ENCODE measurements around the gene RRP9. TPM values are rescaled to one million over a fixed set of nuclear protein-coding genes. Genes with fewer than 3 reads are reported as not detected.

RRP9 gene
- total RNA-seq, 1 experiment from 2014 or later, result 32.3 TPM

DNA sequence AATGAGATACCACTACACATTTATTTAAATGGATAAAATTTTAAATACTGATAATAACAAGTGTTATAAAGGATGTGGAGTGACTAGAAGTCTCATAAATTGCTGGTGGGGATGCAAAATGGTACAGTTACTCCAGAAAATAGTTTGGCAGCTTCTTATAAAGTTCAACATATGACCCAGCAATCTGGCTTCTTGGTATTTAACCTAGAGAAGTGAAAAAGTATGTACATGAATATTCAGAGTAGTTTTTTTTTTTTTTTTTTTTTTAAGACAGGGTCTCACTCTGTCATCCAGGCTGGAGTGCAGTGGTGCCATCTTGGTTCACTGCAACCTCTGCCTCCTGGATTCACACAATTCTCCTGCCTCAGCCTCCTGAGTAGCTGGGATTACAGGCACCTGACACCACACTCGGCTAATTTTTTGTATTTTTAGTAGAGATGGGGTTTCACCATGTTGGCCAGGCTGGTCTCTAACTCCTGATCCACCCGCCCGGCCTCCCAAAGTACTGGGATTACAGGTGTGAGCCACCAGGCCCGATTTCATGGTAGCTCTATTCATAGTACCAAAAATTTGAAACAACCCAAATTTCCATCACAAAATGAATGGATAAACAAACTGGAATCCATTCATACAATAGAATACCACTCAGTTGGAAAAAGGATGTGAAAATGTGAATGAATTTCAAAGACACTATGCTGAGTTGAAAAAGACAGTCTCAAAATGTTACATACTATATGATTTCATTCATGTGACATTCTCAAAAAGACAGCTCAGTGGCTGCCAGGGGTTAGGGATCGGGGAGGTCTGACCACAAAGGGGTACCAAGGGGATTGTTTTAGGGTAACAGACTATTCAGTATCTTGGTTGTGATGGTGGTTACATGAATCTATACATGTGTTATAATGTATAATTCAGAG is 14.4 kb downstream of the RRP9 start:
- ChIA-PET CTCF (no interaction called here), POLR2A (ENCODE audit: low non-redundant PET) (no interaction called here)
- H3K27ac ChIP-seq (ENCODE audit: low read depth, low read length, poor library complexity, severe bottlenecking), result no peak overlapping the region
- no peak for DNase-seq (ENCODE audit: low spot score)
- no peak for TF ChIP-seq CTCF (conservative IDR thresholded peaks at IDR 0.05; ENCODE audit: low read depth, low read length)
- no peak for TF ChIP-seq EZH2 (IDR thresholded peaks at IDR 0.05; ENCODE audit: borderline replicate concordance, low read depth, low read length, poor library complexity, severe bottlenecking)
- no peaks in the 10 kb centered on the region for H3K36me3 ChIP-seq (ENCODE audit: insufficient read depth, low read length, poor library complexity, severe bottlenecking)
- intact Hi-C loops (cut with micrococcal nuclease; ENCODE audit: unreplicated experiment), result no loop called here
- no peak overlapping the region for H3K4me3 ChIP-seq (ENCODE audit: low read depth, low read length, poor library complexity, severe bottlenecking)
- no peaks in the 10 kb centered on the region for H3K27me3 ChIP-seq (replicated peaks; ENCODE audit: insufficient read depth, low read depth, low read length, poor library complexity)
- BruUV-seq (replicated peaks), result no TSS peak
- H3K9me3 ChIP-seq (ENCODE audit: low read depth, low read length, poor library complexity, severe bottlenecking), result no peaks in the 10 kb centered on the region
- no peaks in the 10 kb centered on the region for H3K4me1 ChIP-seq (ENCODE audit: insufficient read depth, low read length, poor library complexity, severe bottlenecking)

DNA sequence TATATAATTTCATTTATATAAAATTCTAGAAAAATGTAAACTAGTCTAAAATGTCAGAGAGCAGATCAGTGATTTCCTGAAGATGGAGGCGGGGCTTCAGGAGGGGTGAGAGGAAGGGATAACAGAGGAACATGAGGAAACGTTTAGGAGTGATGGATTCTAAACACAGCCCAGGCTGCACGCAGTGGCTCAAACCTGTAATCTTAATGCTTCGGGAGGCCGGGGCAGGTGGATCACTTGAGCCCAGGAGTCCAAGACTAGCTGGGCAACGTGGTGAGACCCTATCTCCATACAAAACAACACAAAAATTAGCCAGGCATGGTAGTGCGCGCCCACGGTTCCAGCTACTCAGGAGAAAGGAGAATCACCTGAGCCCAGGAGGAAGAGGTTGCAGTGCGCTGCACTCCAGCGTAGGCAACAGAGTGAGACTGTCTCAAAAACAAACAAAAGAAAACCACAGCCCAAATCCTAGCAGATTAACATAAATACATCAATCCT is 20.6 kb downstream of the RRP9 start:
- BruUV-seq (replicated peaks), result no TSS peak
- DNase-seq (ENCODE audit: low spot score), result no peak
- POLR2A ChIA-PET (ENCODE audit: low non-redundant PET), result no interaction called here
- Histone ChIP-seq H3K9me3 (ENCODE audit: low read depth, low read length, poor library complexity, severe bottlenecking) (no peaks in the 10 kb centered on the region), H3K27me3 (replicated peaks; ENCODE audit: insufficient read depth, low read depth, low read length, poor library complexity) (no peaks in the 10 kb centered on the region), H3K27ac (ENCODE audit: low read depth, low read length, poor library complexity, severe bottlenecking) (no peak overlapping the region), H3K4me1 (ENCODE audit: insufficient read depth, low read length, poor library complexity, severe bottlenecking) (no peaks in the 10 kb centered on the region), H3K36me3 (ENCODE audit: insufficient read depth, low read length, poor library complexity, severe bottlenecking) (no peaks in the 10 kb centered on the region), H3K4me3 (ENCODE audit: low read depth, low read length, poor library complexity, severe bottlenecking) (no peak overlapping the region)
- CTCF ChIA-PET, result no interaction called here
- intact Hi-C loops (cut with micrococcal nuclease; ENCODE audit: unreplicated experiment), result no loop called here
- no peak for TF ChIP-seq EZH2 (IDR thresholded peaks at IDR 0.05; ENCODE audit: borderline replicate concordance, low read depth, low read length, poor library complexity, severe bottlenecking)
- no peak for TF ChIP-seq CTCF (conservative IDR thresholded peaks at IDR 0.05; ENCODE audit: low read depth, low read length)

- BruUV-seq (replicated peaks), result no TSS peak
- intact Hi-C loops (cut with micrococcal nuclease; ENCODE audit: unreplicated experiment), result no loop called here
Observed at GRCh38 chr3:51916418-51916817, 25.3 kb downstream of the RRP9 start.

More at GRCh38 chr3:51916418-51916817, 25.3 kb downstream of the RRP9 start:
- Histone ChIP-seq H3K4me3 (ENCODE audit: low read depth, low read length, poor library complexity, severe bottlenecking) (no peak overlapping the region), H3K9me3 (ENCODE audit: low read depth, low read length, poor library complexity, severe bottlenecking) (no peaks in the 10 kb centered on the region), H3K36me3 (ENCODE audit: insufficient read depth, low read length, poor library complexity, severe bottlenecking) (no peaks in the 10 kb centered on the region), H3K27me3 (replicated peaks; ENCODE audit: insufficient read depth, low read depth, low read length, poor library complexity) (no peaks in the 10 kb centered on the region), H3K27ac (ENCODE audit: low read depth, low read length, poor library complexity, severe bottlenecking) (no peak overlapping the region), H3K4me1 (ENCODE audit: insufficient read depth, low read length, poor library complexity, severe bottlenecking) (no peaks in the 10 kb centered on the region)
- no peak for DNase-seq (ENCODE audit: low spot score)
- no peak for TF ChIP-seq EZH2 (IDR thresholded peaks at IDR 0.05; ENCODE audit: borderline replicate concordance, low read depth, low read length, poor library complexity, severe bottlenecking)
- TF ChIP-seq CTCF (conservative IDR thresholded peaks at IDR 0.05; ENCODE audit: low read depth, low read length), result no peak
- ChIA-PET CTCF (no interaction called here), POLR2A (ENCODE audit: low non-redundant PET) (no interaction called here)
